RPMI7951 (cell line): ENCODE data around the gene ARHGAP22. TPM values are rescaled to one million over a fixed set of nuclear protein-coding genes. Genes with fewer than 3 reads are reported as not detected.

ENCODE experiments used
- DNase-seq: peaks from one replicate; pipeline ENCODE4 v3.0.0-alpha.2; 2012; ENCODE audit warnings: low read depth
- total RNA-seq: library from RNA; depleted of rRNA; stranded (reverse); fragments of >200 nt; shearing (Covaris generic); gene quantifications from 2 replicates; pipeline ENCODE4 v1.2.3, GENCODE V29; 2014

The ARHGAP22 gene
- total RNA-seq, 1 experiment from 2014 or later = 20.7 TPM

- DNase-seq = no peak
These were observed 106.8 kb downstream of the ARHGAP22 start for GRCh38 chr10:48497780-48498770.

DNA sequence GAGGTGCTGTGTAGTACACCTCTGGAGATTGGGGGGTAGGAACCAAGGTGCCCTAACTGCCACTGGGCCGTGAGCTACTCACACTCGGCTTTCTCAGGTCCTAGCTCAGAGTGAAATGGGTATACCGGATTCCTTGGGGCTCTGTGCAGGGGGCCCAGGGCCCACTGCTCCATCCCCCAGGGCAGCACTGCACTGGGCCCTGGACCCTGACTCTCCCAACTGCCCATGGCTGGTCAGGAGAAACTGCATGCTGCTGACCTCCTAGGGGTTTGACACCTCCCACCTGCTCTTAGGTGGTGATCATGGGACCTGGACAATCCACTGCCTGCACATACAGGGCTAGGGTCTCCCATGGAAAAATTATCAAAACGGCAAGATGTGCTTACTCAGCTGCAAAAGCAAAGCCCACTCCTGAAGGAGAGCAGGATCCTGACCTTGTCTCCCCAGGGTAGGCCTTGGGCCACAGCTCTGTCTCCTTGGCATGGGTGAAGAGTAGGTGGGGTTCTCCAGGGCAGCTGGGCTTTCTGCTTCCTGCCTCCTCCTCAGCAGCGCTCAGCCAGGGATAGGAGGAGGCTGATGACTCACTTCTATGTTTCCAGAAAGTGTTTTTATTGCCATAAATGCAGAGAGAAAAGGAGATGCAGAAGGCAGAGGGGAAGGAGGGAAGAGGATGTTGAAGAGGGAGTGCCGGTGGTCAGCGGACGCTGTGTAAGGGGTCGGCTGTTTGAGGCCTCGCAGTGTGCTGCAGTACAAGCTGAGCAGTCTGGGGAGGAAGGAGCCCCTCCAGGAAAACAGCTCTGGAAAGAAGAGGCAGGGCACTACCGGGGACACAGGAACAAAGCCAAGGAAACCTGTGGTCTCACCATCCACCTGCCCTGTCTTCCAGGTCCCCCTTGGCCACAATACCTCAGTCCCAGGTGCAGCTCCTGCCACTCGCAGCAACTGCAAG lies 107.8 kb downstream of the ARHGAP22 start:
- peak; percentile 78 for DNase-seq

GRCh38 chr10:48496105-48496830 lies 108.6 kb downstream of the ARHGAP22 start:
- DNase-seq = no peak

DNA sequence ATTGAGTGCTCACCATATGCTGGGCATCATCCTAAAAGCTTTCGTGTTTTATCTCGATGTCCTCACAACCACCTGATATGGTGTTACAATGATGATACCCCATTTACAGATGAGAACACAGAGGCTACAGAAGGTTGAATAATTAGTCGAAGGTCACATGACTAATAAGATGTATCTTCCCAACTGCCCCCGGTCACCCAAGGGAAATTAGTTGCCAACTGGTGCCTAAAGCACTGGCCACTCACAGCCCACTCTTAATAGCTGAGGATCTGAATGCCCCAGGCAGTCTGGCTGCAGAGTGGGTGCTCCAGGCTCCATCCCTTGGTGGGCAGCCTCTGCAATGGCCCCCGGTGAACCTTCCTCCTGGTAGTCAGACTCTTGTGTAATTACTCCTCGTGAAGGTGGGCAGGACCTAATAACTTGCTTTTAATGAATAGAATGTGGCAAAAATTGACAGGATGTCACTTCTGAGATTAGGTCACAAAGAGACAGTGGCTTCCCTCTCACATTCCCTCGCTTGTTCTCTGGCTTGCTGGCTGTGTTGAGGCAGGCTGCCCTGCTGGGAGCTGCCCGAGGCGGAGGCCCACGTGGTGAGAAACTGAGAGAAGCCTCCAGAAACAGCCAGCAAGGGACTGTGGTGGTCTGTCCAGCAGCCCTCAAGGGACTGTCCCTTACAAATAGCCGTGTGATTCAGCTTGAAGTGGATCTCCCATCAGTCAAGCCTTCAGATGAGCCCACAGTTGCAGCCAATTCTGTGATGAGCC lies 109.4 kb downstream of the ARHGAP22 start:
- peak; percentile 43 for DNase-seq

DNA sequence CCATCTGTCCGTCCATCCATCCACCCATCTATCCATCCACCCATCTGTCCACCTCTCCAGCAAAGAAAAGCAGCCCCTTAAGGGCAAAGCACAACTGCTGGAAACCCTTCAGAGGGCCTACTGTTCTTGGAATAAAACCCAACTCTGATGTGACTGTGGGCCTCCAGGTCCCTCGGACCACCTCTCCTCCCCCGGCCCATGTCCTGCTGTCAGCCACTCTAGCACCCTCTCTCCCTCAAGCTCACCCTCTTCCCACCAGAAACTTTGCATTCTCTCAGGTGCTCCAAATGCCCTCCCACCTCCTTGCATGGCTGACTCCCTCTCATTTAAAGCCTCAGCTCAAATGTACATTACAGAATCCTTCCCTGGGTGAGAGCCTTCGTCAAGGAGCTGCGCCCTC lies 110.3 kb downstream of the ARHGAP22 start:
- DNase-seq = no peak

GRCh38 chr10:48494073-48494472 lies 110.8 kb downstream of the ARHGAP22 start:
- DNase-seq = no peak

- DNase-seq = peak; percentile 34
These were observed 111.6 kb downstream of the ARHGAP22 start for GRCh38 chr10:48493083-48493871.

GRCh38 chr10:48492201-48492600 lies 112.7 kb downstream of the ARHGAP22 start:
- DNase-seq = no peak

- no peak for DNase-seq
These were observed 113.3 kb downstream of the ARHGAP22 start for GRCh38 chr10:48491392-48492139.

DNA sequence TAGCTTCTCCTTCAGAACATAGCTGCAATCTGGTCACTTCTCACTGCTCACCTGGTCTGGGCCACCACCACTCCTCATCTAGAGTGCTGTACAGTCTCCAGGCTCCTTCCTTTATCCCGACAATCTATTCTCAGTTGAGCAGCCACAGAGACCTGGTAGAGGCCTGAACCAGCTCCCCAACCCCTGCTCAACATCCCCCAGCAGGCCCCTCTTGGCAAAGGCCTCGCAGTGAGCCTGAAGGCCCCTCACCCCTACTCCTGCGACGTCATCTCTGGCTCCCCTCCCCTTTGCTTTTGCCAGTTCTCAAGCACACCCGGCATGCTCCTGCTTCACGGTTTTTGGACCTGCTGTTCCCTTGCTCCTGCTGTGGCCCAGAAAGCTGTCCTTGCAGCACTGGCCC lies 113.9 kb downstream of the ARHGAP22 start:
- no peak for DNase-seq

GRCh38 chr10:48490571-48490940 lies 114.3 kb downstream of the ARHGAP22 start:
- DNase-seq = no peak

DNA sequence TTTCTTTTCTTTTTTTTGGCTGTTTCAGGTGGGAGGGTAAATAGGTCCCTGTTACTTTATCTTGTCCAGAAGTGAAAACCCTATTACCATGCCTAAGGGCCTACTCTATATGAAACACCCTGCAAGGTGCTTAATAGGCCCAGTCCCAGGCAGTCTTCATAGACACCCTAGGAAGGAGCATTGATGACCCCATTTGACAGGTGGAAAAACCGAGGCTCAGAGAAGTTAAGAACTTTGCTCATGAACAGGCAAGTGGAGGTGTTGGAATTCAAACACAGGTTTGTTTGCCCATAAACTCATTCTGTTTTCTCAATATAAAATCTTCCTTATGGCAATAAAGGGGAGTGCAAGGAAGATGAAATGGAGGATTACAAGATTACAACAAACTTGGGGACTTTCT lies 115.8 kb downstream of the ARHGAP22 start:
- DNase-seq = no peak

GRCh38 chr10:48487244-48487643 lies 117.6 kb downstream of the ARHGAP22 start:
- no peak for DNase-seq

GRCh38 chr10:48485711-48486110 lies 119.2 kb downstream of the ARHGAP22 start:
- no peak for DNase-seq

GRCh38 chr10:48484911-48485310 lies 120.0 kb downstream of the ARHGAP22 start:
- no peak for DNase-seq

DNA sequence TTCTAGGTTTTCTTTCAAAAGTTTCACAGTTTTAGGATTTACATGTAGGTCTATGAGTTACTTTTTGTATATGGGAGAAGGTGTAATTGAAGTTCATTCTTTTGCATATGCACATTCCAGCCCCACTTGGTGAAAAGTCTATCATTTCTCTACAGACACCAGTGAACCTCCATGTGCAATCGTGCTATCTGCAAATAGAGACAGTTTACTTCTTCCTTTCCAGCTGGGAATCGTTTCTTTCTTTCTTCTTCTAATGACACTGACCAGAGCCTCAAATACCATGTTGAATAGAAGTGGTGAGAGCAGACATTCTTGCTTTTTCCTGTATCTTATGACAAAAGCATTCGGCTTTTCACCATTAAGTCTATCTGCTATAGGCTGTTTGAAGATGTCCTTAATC lies 122.7 kb downstream of the ARHGAP22 start:
- DNase-seq = no peak

- no peak for DNase-seq
These were observed 123.5 kb downstream of the ARHGAP22 start for GRCh38 chr10:48481385-48481784.

GRCh38 chr10:48480397-48481374 lies 124.2 kb downstream of the ARHGAP22 start:
- DNase-seq = no peak
